ENCODE results near the gene KPTN.

The KPTN gene

DNA sequence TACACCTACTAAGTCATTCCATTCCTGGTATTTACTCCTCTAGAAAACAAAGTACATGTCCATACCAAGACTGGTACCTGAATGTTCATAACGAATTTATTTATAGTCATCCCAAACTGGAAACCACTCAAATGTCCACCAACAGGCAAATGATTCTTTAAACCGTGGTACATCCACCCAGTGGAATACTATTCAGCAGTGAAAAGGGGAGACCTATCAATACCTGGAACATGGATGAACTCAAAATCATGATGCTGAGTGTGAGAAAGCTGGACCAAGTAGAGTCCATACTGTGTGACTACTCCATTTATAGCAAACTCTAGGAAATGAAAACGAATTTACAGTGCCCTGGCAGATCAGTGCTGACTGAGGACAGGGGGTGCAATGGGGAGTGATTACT, 42.8 kb upstream of the KPTN start:
- Histone ChIP-seq H3K79me2 (ENCODE audit: low read length) (no peaks in the 10 kb centered on the region), H3K4me3 (ENCODE audit: low read length) (no peak overlapping the region), H3K27ac (ENCODE audit: low read length) (no peak overlapping the region), H4K20me1 (ENCODE audit: insufficient read depth, low read length) (no peaks in the 10 kb centered on the region), H3K9me3 (ENCODE audit: insufficient read depth, low read length) (no peaks in the 10 kb centered on the region), H3K36me3 (replicated peaks; ENCODE audit: low read depth, low read length) (no peaks in the 10 kb centered on the region), H3K27me3 (ENCODE audit: low read depth, low read length) (peaks cover 38% of the 10 kb centered on the region), H3K4me2 (ENCODE audit: low read length) (no peak overlapping the region), H3K9ac (ENCODE audit: low read length) (no peak overlapping the region), H3K4me1 (ENCODE audit: low read length) (no peaks in the 10 kb centered on the region), H2AFZ (ENCODE audit: low read depth, low read length) (no peak overlapping the region)
- TF ChIP-seq, protein P1, sequence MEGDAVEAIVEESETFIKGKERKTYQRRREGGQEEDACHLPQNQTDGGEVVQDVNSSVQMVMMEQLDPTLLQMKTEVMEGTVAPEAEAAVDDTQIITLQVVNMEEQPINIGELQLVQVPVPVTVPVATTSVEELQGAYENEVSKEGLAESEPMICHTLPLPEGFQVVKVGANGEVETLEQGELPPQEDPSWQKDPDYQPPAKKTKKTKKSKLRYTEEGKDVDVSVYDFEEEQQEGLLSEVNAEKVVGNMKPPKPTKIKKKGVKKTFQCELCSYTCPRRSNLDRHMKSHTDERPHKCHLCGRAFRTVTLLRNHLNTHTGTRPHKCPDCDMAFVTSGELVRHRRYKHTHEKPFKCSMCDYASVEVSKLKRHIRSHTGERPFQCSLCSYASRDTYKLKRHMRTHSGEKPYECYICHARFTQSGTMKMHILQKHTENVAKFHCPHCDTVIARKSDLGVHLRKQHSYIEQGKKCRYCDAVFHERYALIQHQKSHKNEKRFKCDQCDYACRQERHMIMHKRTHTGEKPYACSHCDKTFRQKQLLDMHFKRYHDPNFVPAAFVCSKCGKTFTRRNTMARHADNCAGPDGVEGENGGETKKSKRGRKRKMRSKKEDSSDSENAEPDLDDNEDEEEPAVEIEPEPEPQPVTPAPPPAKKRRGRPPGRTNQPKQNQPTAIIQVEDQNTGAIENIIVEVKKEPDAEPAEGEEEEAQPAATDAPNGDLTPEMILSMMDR (IDR thresholded peaks at IDR 0.05; ENCODE audit: low read depth, low read length): no peak
- no peak for TF ChIP-seq EZH2phosphoT487 (IDR thresholded peaks at IDR 0.05; ENCODE audit: low read depth)

DNA sequence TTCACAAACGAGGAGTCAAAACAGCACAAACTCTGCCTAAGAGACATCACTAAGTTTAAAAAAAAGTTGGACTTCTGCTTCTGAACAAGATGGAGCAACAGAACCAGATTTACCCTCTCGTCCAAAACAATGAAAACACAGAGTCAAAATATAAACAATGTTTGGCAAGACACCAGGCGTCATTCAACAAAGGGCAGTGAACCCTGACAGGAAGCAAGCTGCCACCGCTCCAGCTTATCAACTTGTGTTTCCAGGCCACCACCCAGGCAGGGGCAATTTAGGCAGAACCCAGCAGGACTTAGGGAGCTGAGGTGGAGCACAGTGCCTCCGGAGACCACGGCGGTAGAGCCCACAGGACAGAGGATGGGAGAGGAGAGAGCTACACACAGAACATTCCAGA, 39.5 kb upstream of the KPTN start:
- no peak overlapping the region for H3K27ac ChIP-seq (ENCODE audit: low read length)
- H4K20me1 ChIP-seq (ENCODE audit: insufficient read depth, low read length): no peaks in the 10 kb centered on the region

DNA sequence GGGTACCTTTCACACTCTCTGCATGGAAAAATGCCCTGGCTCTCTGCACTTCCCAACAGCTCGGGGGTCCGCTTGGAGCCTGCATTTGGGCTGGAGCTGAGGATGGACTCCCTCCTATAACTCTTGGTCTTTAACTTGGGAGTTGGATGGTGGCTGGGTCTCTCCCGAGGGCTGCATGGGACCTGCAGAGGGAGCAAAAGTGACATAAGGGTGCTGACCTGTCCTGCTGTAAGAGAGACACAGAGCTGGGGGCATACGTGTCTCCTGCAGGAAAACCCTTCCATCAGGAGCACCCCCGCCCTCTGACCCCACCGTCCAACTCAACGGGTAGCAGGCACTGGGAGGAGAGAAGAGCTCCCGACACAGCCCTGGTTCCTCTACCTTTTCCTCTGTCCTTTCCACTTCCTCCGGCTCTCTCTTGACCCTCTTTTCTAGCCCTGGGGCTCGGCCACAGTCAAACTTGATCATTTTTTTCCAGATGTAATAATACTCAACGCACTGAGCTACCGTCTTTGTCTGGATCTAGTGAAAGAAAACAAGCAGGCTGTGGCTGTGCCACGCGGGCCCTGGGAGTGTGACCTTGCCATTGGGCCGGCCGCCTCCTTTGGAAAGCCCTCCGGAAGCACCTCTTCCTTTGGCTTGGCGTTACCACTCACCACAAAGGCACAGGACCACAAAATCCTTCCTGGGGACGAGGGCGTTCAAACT, 37.6 kb upstream of the KPTN start:
- Histone ChIP-seq H3K4me1 (ENCODE audit: low read length) (peaks cover 20% of the 10 kb centered on the region), H3K9me3 (ENCODE audit: insufficient read depth, low read length) (no peaks in the 10 kb centered on the region), H3K9ac (ENCODE audit: low read length) (no peak overlapping the region), H3K27me3 (ENCODE audit: low read depth, low read length) (peaks cover 62% of the 10 kb centered on the region), H2AFZ (ENCODE audit: low read depth, low read length) (no peak overlapping the region), H3K4me2 (ENCODE audit: low read length) (no peak overlapping the region), H3K4me3 (ENCODE audit: low read length) (no peak overlapping the region), H3K36me3 (replicated peaks; ENCODE audit: low read depth, low read length) (no peaks in the 10 kb centered on the region), H3K27ac (ENCODE audit: low read length) (no peak overlapping the region), H3K79me2 (ENCODE audit: low read length) (no peaks in the 10 kb centered on the region), H4K20me1 (ENCODE audit: insufficient read depth, low read length) (no peaks in the 10 kb centered on the region)
- TF ChIP-seq EZH2phosphoT487 (IDR thresholded peaks at IDR 0.05; ENCODE audit: low read depth): no peak
- TF ChIP-seq, protein P1 (IDR thresholded peaks at IDR 0.05; ENCODE audit: low read depth, low read length): no peak

More for the DNA sequence above, 39.5 kb upstream of the KPTN start:
- H3K4me3 ChIP-seq (ENCODE audit: low read length): no peak overlapping the region
- H3K9ac ChIP-seq (ENCODE audit: low read length): no peak overlapping the region
- H3K9me3 ChIP-seq (ENCODE audit: insufficient read depth, low read length): no peaks in the 10 kb centered on the region
- H2AFZ ChIP-seq (ENCODE audit: low read depth, low read length): no peak overlapping the region
- H3K4me2 ChIP-seq (ENCODE audit: low read length): no peak overlapping the region
- H3K79me2 ChIP-seq (ENCODE audit: low read length): no peaks in the 10 kb centered on the region
- H3K27me3 ChIP-seq (ENCODE audit: low read depth, low read length): peaks cover 55% of the 10 kb centered on the region
- H3K4me1 ChIP-seq (ENCODE audit: low read length): peaks cover 9% of the 10 kb centered on the region
- no peak for TF ChIP-seq EZH2phosphoT487 (IDR thresholded peaks at IDR 0.05; ENCODE audit: low read depth)
- TF ChIP-seq, protein P1 (IDR thresholded peaks at IDR 0.05; ENCODE audit: low read depth, low read length): no peak
- H3K36me3 ChIP-seq (replicated peaks; ENCODE audit: low read depth, low read length): no peaks in the 10 kb centered on the region

DNA sequence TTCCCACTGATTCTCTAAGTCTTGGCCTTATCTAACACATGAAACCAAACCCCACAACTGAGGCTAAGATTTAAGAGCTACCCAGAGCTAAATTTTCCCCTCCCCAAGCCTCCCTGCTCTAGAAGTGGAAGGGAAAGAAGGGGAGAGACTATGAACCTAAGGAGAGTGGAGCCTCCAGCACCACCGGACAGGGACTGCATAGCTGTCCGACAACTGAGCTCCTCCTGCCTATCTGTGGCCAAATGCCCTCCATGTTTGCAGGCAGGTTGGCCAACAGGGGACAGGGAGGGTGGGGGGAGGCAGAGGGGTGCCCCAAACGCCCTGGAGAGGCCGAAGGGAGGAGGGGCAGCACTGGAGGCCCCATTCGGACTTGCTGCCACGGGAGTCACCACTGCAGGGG, 36.8 kb upstream of the KPTN start:
- H3K27me3 ChIP-seq (ENCODE audit: low read depth, low read length): peaks cover 65% of the 10 kb centered on the region
- H3K9ac ChIP-seq (ENCODE audit: low read length): no peak overlapping the region
- H3K27ac ChIP-seq (ENCODE audit: low read length): no peak overlapping the region
- no peaks in the 10 kb centered on the region for H3K79me2 ChIP-seq (ENCODE audit: low read length)
- no peak for TF ChIP-seq EZH2phosphoT487 (IDR thresholded peaks at IDR 0.05; ENCODE audit: low read depth)
- TF ChIP-seq, protein P1 (IDR thresholded peaks at IDR 0.05; ENCODE audit: low read depth, low read length): no peak
- H4K20me1 ChIP-seq (ENCODE audit: insufficient read depth, low read length): no peaks in the 10 kb centered on the region
- no peak overlapping the region for H3K4me3 ChIP-seq (ENCODE audit: low read length)
- H2AFZ ChIP-seq (ENCODE audit: low read depth, low read length): no peak overlapping the region
- H3K4me2 ChIP-seq (ENCODE audit: low read length): no peak overlapping the region
- H3K4me1 ChIP-seq (ENCODE audit: low read length): peaks cover 27% of the 10 kb centered on the region
- no peaks in the 10 kb centered on the region for H3K36me3 ChIP-seq (replicated peaks; ENCODE audit: low read depth, low read length)
- no peaks in the 10 kb centered on the region for H3K9me3 ChIP-seq (ENCODE audit: insufficient read depth, low read length)
